22Rv1 (cell line): Measurements from ENCODE around the gene UNC13B.

Source experiments
- CTCF ChIP-seq: fragments of 450-650 bp; IDR thresholded peaks from 2 replicates; pipeline ENCODE4 v1.5.1; 2017; ENCODE audit warnings: mild to moderate bottlenecking
- ZFX ChIP-seq: fragments of 450-650 bp; IDR thresholded peaks from 2 replicates; pipeline ENCODE4 v1.6.1; 2017; ENCODE audit warnings: antibody characterized with exemption, borderline replicate concordance

GRCh38 chr9:35225677-35226076, 63.9 kb downstream of the UNC13B start:
- no peak for TF ChIP-seq CTCF
- no peak for TF ChIP-seq ZFX
